Neuronal stem cell (in vitro differentiated cells): Measurements from ENCODE around the gene SLC38A2.

Source experiments
- DNase-seq: peaks from one replicate; pipeline ENCODE4 v3.0.0-alpha.2; 2013; ENCODE audit warnings: low spot score
- H2AFZ ChIP-seq: one replicate; pipeline ENCODE4 v1.6.1; 2013; ENCODE audit warnings: mild to moderate bottlenecking, low read length, inconsistent platforms
- H2AK5ac ChIP-seq: 2 replicates; pipeline ENCODE4 v1.6.1; 2013; ENCODE audit warnings: low read depth, mild to moderate bottlenecking, inconsistent platforms, low read length, moderate library complexity, mixed read lengths
- H2BK120ac ChIP-seq: 2 replicates; pipeline ENCODE4 v1.6.1; 2013; ENCODE audit warnings: low read depth, mild to moderate bottlenecking, inconsistent platforms, low read length, moderate library complexity, mixed read lengths
- H2BK12ac ChIP-seq: one replicate; pipeline ENCODE4 v1.6.1; 2013; ENCODE audit warnings: low read length, inconsistent platforms
- H2BK15ac ChIP-seq: 2 replicates; pipeline ENCODE4 v1.6.1; 2013; ENCODE audit warnings: mild to moderate bottlenecking, low read length, inconsistent platforms, mixed read lengths
- H2BK5ac ChIP-seq: one replicate; pipeline ENCODE4 v1.6.1; 2013; ENCODE audit warnings: inconsistent platforms, mild to moderate bottlenecking, low read length, moderate library complexity
- H3K14ac ChIP-seq: one replicate; pipeline ENCODE4 v1.6.1; 2013; ENCODE audit warnings: low read length, inconsistent platforms
- H3K18ac ChIP-seq: 2 replicates; pipeline ENCODE4 v1.6.1; 2013; ENCODE audit warnings: low read length, inconsistent platforms
- H3K23ac ChIP-seq: 2 replicates; pipeline ENCODE4 v1.6.1; 2013; ENCODE audit warnings: low read depth, mild to moderate bottlenecking, mixed read lengths, low read length, inconsistent platforms; ENCODE audit not compliant: poor library complexity
- H3K27ac ChIP-seq: replicated peaks from 3 replicates; pipeline ENCODE4 v1.5.1; 2013; ENCODE audit warnings: low read length, inconsistent platforms
- H3K27me3 ChIP-seq, 3 experiments: 2 replicates each; pipeline ENCODE4 v1.6.1; 2013; ENCODE audit warnings: low read length in 3 of 3, mild to moderate bottlenecking in 2 of 3, inconsistent platforms in 1 of 3, low read depth in 1 of 3, mixed read lengths in 1 of 3, moderate library complexity in 1 of 3; ENCODE audit not compliant: control insufficient read depth in 3 of 3, insufficient read depth in 3 of 3
- H3K36me3 ChIP-seq, 2 donors: replicated peaks in 1 of 2; 2 replicates each; pipeline ENCODE4 v1.6.1; 2013; ENCODE audit warnings: low read length in 2 of 2; ENCODE audit not compliant: control insufficient read depth in 2 of 2, insufficient read depth in 2 of 2
- H3K4ac ChIP-seq: 2 replicates; pipeline ENCODE4 v1.6.1; 2013; ENCODE audit warnings: inconsistent platforms, mild to moderate bottlenecking, low read length, moderate library complexity
- H3K4me1 ChIP-seq, 2 donors: 1 replicate in 1 of 2; 2 replicates in 1 of 2; pipeline ENCODE4 v1.6.1; 2013; ENCODE audit warnings: low read length in 2 of 2, low read depth in 1 of 2; ENCODE audit not compliant: control insufficient read depth in 2 of 2, insufficient read depth in 1 of 2
- H3K4me2 ChIP-seq: one replicate; pipeline ENCODE4 v1.6.1; 2013; ENCODE audit warnings: mild to moderate bottlenecking, low read length, inconsistent platforms; ENCODE audit not compliant: insufficient read depth, poor library complexity, severe bottlenecking
- H3K4me3 ChIP-seq, 2 donors: 2 replicates each; pipeline ENCODE4 v1.5.1; 2013; ENCODE audit warnings: low read length in 2 of 2, mild to moderate bottlenecking in 2 of 2, inconsistent platforms in 1 of 2, moderate library complexity in 1 of 2
- H3K79me1 ChIP-seq: one replicate; pipeline ENCODE4 v1.6.1; 2013; ENCODE audit warnings: low read depth, mild to moderate bottlenecking, inconsistent platforms, low read length, moderate library complexity
- H3K9ac ChIP-seq: one replicate; pipeline ENCODE4 v1.6.1; 2013; ENCODE audit warnings: mild to moderate bottlenecking, low read depth, low read length, inconsistent platforms; ENCODE audit not compliant: poor library complexity
- H3K9me3 ChIP-seq, 2 donors: replicated peaks in 1 of 2; 2 replicates each; pipeline versions ENCODE3 to v1.6.1; 2013; ENCODE audit warnings: low read length in 2 of 2, mild to moderate bottlenecking in 2 of 2, inconsistent platforms in 1 of 2, low read depth in 1 of 2, mixed read lengths in 1 of 2, moderate library complexity in 1 of 2; ENCODE audit not compliant: control insufficient read depth in 2 of 2, insufficient read depth in 1 of 2
- H4K8ac ChIP-seq: one replicate; pipeline ENCODE4 v1.6.1; 2013; ENCODE audit warnings: low read depth, mild to moderate bottlenecking, inconsistent platforms, low read length, moderate library complexity
- H4K91ac ChIP-seq: one replicate; pipeline ENCODE4 v1.6.1; 2013; ENCODE audit warnings: low read length, low read depth, mild to moderate bottlenecking, inconsistent platforms; ENCODE audit not compliant: poor library complexity
- WGBS, 2 donors: extraction: QIAGEN DNeasy Blood & Tissue Kit; methylation state at CpG; one replicate each; pipeline ENCODE4 v1.1.7; 2013; ENCODE audit warnings: missing lambda C conversion rate in 2 of 2, mixed read lengths in 1 of 2; ENCODE audit not compliant: insufficient read length in 2 of 2, insufficient replicate concordance in 1 of 2; ENCODE audit errors: extremely low coverage in 2 of 2; 5-methylcytosine and 5-hydroxymethylcytosine counted together

The SLC38A2 gene

GRCh38 chr12:46364777-46365580, 7.6 kb downstream of the SLC38A2 start:
- no peak overlapping the region for H3K4me3 ChIP-seq
- WGBS, 2 donors, result no CpG with 5 or more reads among the region's 3 CpGs
- H3K9me3 ChIP-seq, result no peaks in the 10 kb centered on the region

GRCh38 chr12:46364300-46364696, 8.3 kb downstream of the SLC38A2 start:
- H4K91ac ChIP-seq, result no peak overlapping the region
- no peak overlapping the region for H3K23ac ChIP-seq
- no peak for DNase-seq
- no peak overlapping the region for H3K27ac ChIP-seq
- H2AK5ac ChIP-seq, result no peak overlapping the region
- no peak overlapping the region for H3K9ac ChIP-seq
- no peak overlapping the region for H3K4me2 ChIP-seq
- no peak overlapping the region for H4K8ac ChIP-seq
- H3K14ac ChIP-seq, result no peak overlapping the region
- no peaks in the 10 kb centered on the region for H3K27me3 ChIP-seq
- no CpG with 5 or more reads among the region's 3 CpGs for WGBS, 2 donors
- no peak overlapping the region for H2BK120ac ChIP-seq
- no peak overlapping the region for H2BK15ac ChIP-seq
- H3K4ac ChIP-seq, result no peak overlapping the region
- no peak overlapping the region for H2AFZ ChIP-seq
- peaks cover 3% of the 10 kb centered on the region for H3K79me1 ChIP-seq
- H3K4me1 ChIP-seq, result peaks cover 0 to 1% of the 10 kb centered on the region in 2 donors
- H2BK12ac ChIP-seq, result no peak overlapping the region
- no peaks in the 10 kb centered on the region for H3K9me3 ChIP-seq
- H3K4me3 ChIP-seq, result no peak overlapping the region
- H3K18ac ChIP-seq, result no peak overlapping the region
- no peak overlapping the region for H2BK5ac ChIP-seq
- H3K36me3 ChIP-seq, result peaks cover 34 to 100% of the 10 kb centered on the region in 2 donors

More at GRCh38 chr12:46364777-46365580, 7.6 kb downstream of the SLC38A2 start:
- Histone ChIP-seq H3K4ac (no peak overlapping the region), H2BK12ac (no peak overlapping the region), H3K4me2 (no peak overlapping the region), H4K8ac (no peak overlapping the region), H3K18ac (no peak overlapping the region), H2BK5ac (no peak overlapping the region), H4K91ac (no peak overlapping the region), H3K9ac (no peak overlapping the region), H3K36me3 (peaks cover 34 to 100% of the 10 kb centered on the region in 2 donors), H3K27me3 (no peaks in the 10 kb centered on the region), H2BK15ac (no peak overlapping the region), H3K27ac (no peak overlapping the region), H3K23ac (no peak overlapping the region), H2AK5ac (no peak overlapping the region), H3K4me1 (peaks cover 1 to 2% of the 10 kb centered on the region in 2 donors), H3K14ac (no peak overlapping the region), H3K79me1 (peaks cover 3% of the 10 kb centered on the region), H2AFZ (no peak overlapping the region), H2BK120ac (no peak overlapping the region)
- no peak for DNase-seq

DNA sequence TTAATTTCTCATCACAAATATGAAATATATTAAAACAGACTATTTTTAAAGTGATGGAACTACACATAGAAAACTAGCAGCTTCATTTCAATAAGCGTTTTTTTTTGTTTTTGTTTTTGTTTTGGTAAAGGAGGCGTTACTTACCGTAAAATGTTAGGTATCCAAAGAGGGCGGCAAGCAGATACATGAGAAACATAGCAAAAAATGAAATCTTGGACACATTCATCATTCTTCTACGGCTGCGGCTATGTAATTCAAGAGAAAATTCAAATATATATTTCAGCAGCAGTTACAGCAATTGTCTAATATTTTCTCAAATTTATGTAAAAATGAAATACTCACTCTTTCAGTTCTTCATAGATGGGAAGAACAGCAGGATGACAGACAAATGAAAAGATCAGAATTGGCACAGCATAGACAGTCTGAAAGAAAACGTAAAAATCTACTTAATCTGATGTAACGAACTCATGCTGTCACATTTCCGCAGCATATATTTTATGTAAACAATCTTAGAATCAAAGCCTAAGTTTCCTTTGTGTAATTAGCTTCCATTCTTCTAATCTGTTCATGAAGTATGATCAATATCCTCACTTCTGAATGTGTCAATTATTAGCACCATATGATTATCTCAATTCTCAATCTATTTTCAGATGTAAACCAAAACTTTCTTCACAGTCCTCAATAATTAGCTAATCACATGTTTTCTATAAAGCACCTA, 8.8 kb downstream of the SLC38A2 start:
- Histone ChIP-seq H3K27me3 (no peaks in the 10 kb centered on the region), H3K4me3 (no peak overlapping the region), H3K79me1 (peaks cover 3% of the 10 kb centered on the region), H3K36me3 (peaks cover 33 to 100% of the 10 kb centered on the region in 2 donors), H4K91ac (no peak overlapping the region), H2BK12ac (no peak overlapping the region), H3K27ac (no peak overlapping the region), H3K9me3 (no peaks in the 10 kb centered on the region), H3K14ac (no peak overlapping the region), H2AFZ (no peak overlapping the region), H3K4me1 (no peaks in the 10 kb centered on the region), H3K18ac (no peak overlapping the region), H3K23ac (no peak overlapping the region), H3K9ac (no peak overlapping the region), H2BK15ac (no peak overlapping the region), H3K4me2 (no peak overlapping the region), H3K4ac (no peak overlapping the region), H4K8ac (no peak overlapping the region), H2BK5ac (no peak overlapping the region), H2AK5ac (no peak overlapping the region), H2BK120ac (no peak overlapping the region)
- no peak for DNase-seq
- no CpG with 5 or more reads among the region's 9 CpGs for WGBS, 2 donors

DNA sequence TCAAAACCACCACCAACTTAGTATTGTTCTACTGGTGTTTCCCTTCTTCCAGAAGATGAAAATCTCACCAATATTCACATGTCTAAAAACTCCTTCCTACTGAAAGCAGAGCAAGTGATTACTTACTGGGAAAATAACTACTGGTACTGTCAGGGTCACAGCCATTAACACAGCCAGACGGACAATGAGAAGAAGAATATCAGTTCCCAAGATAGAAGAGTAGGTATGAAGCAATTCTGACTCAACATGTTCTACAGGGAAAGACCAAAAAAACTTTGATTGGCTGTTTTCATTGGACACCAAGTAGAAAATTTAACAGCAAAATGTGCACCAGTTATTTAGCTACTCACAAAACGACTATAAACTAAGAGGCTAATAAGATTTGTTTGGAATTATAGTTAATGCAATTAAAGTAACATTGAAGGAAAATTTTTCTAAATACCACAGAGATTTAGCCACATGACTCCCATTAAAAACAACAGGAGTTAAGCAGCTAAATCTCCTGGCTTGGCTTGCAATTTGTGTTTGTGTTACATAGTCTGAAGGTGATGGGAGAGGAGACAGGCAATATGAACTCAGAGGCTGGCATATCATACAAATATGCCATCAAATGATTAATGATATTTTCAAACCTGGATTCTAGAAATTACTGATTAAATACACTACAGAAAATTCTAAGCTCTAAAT, 9.5 kb downstream of the SLC38A2 start:
- H3K9me3 ChIP-seq, result no peaks in the 10 kb centered on the region
- H3K4ac ChIP-seq, result no peak overlapping the region
- H3K79me1 ChIP-seq, result peaks cover 3% of the 10 kb centered on the region
- H3K4me3 ChIP-seq, result no peak overlapping the region
- H3K4me1 ChIP-seq, result no peaks in the 10 kb centered on the region
- no CpG with 5 or more reads among the region's 2 CpGs for WGBS, 2 donors
- no peak overlapping the region for H2AK5ac ChIP-seq
- no peak overlapping the region for H4K91ac ChIP-seq
- H3K27me3 ChIP-seq, result no peaks in the 10 kb centered on the region
- no peak overlapping the region for H3K4me2 ChIP-seq
- H2AFZ ChIP-seq, result no peak overlapping the region
- no peak overlapping the region for H3K27ac ChIP-seq
- no peak for DNase-seq
- H3K36me3 ChIP-seq, result peaks cover 31 to 95% of the 10 kb centered on the region in 2 donors
- no peak overlapping the region for H2BK5ac ChIP-seq
- no peak overlapping the region for H4K8ac ChIP-seq
- H3K23ac ChIP-seq, result no peak overlapping the region
- H2BK120ac ChIP-seq, result no peak overlapping the region
- H3K14ac ChIP-seq, result no peak overlapping the region
- H3K18ac ChIP-seq, result no peak overlapping the region
- no peak overlapping the region for H2BK12ac ChIP-seq
- H2BK15ac ChIP-seq, result no peak overlapping the region
- H3K9ac ChIP-seq, result no peak overlapping the region
